Activated naive CD4-positive, alpha-beta T cell treated with anti-CD3 and anti-CD28 coated beads for 36 hours (primary cell): ENCODE results near the gene TMEM235. TPM values are rescaled to one million over a fixed set of nuclear protein-coding genes. Genes with fewer than 3 reads are reported as not detected.
"Not testable (repeated sequence)": the region's sequence is repeated elsewhere in the genome, so short reads cannot be mapped to it uniquely, and the experiment has no call there.

Source experiments
- CTCF ChIA-PET: fragments of 350-600 bp; sonication (Branson Sonifier 250); formaldehyde crosslinking; loops from one replicate; lab custom pipeline; 2021; ENCODE audit warnings: antibody characterized with exemption; lab: Charles Lee
- DNase-seq: peaks from one replicate; pipeline ENCODE4 v3.0.0-alpha.2; 2020
- H3K27ac Mint-ChIP-seq: one replicate; pipeline ENCODE4 v1.8.0; 2021; ENCODE audit warnings: mild to moderate bottlenecking, mixed read lengths
- H3K27me3 Mint-ChIP-seq: one replicate; pipeline ENCODE4 v1.8.0; 2021; ENCODE audit warnings: low read depth, mixed read lengths
- H3K36me3 Mint-ChIP-seq: one replicate; pipeline ENCODE4 v1.8.0; 2021; ENCODE audit warnings: low read depth, mixed read lengths
- H3K4me1 Mint-ChIP-seq: one replicate; pipeline ENCODE4 v1.8.0; 2021; ENCODE audit warnings: low read depth, mixed read lengths
- H3K4me3 Mint-ChIP-seq: one replicate; pipeline ENCODE4 v1.8.0; 2021; ENCODE audit warnings: mild to moderate bottlenecking, moderate library complexity, mixed read lengths
- H3K9me3 Mint-ChIP-seq: one replicate; pipeline ENCODE4 v1.8.0; 2021; ENCODE audit warnings: mixed read lengths
- intact Hi-C: fragments of 100-400 bp; cut with micrococcal nuclease; formaldehyde crosslinking; loops from one replicate; pipeline ENCODE4 v1.15.1; 2023
- total RNA-seq, 2 experiments: library from RNA; stranded (reverse); gene quantifications; one replicate each; pipeline ENCODE4 v1.2.3, GENCODE V29; 2021

Gene TMEM235
- total RNA-seq, 2 experiments from 2014 or later = not detected

DNA sequence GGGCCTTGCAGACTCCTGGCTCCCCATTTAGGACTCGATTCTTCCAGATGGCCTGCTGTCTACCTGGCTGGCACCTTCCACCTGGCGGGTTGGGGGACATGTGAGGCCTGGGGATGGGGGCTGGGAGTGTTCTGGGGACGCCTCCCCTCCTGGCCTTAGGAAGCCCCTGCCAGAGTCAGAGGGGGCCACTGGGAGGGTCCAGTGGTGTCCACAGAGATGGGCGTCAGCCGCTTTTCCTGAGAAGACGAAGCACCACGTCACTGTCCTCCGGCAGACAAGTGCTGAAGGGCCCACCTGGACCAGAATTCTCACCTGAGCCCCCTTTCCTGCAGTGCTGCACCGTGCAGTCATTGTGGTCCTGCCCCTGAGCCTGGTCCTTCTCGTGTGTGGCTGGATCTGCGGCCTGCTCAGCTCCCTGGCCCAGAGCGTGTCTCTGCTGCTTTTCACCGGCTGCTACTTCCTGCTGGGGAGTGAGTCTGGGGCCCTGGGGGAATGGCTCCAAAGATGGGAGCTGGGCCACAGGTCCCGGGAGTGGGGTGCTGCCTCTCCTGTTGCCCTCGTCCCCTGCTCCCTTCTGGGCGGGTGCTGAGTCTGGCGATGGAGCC, 2.9 kb downstream of the TMEM235 start:
- CTCF ChIA-PET = no interaction called here
- no peak overlapping the region for H3K4me3 Mint-ChIP-seq
- H3K4me1 Mint-ChIP-seq = peaks cover 7% of the 10 kb centered on the region
- H3K27ac Mint-ChIP-seq = no peak overlapping the region
- H3K27me3 Mint-ChIP-seq = peaks cover 23% of the 10 kb centered on the region
- DNase-seq = no peak
- no peaks in the 10 kb centered on the region for H3K36me3 Mint-ChIP-seq
- intact Hi-C loops = no loop called here
- no peaks in the 10 kb centered on the region for H3K9me3 Mint-ChIP-seq

DNA sequence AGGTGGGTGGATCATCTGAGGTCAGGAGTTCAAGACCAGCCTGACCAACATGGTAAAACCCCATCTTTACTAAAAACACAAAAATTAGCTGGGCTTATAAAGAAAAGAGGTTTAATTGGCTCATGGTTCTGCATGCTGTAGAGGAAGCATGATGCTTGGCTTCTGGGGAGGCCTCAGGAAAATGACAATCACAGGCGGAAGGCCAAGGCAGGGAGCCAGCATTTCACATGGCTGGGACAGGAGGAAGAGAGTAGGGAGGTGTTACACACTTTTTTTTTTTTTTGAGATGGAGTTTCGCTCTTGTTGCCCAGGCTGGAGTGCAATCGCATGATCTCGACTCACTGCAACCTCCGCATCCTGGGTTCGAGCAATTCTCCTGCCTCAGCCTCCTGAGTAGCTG, 3.6 kb downstream of the TMEM235 start:
- H3K4me3 Mint-ChIP-seq, H3K9me3 Mint-ChIP-seq, CTCF ChIA-PET, intact Hi-C loops, DNase-seq, H3K36me3 Mint-ChIP-seq, H3K4me1 Mint-ChIP-seq, H3K27ac Mint-ChIP-seq: not testable (repeated sequence)
- peaks cover 23% of the 10 kb centered on the region for H3K27me3 Mint-ChIP-seq

DNA sequence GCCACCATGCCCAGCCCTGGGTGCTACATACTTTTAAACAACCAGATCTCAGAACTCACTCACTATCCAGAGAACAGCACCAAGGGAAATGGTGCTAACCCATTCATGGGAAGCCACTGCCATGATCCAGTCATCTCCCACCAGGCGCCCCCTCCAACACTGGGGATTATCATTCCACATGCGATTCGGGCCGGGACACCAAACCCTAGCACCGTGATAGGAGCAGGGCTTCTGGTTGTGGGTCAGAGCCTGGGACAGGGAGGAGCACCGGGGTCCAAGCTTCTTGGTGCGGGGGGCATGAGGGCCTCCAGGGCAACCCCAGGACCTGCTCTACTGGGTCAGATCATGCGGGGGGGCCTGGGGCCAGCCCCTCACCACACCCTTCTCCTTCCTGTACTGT, 4.5 kb downstream of the TMEM235 start:
- intact Hi-C loops = no loop called here
- Mint-ChIP-seq H3K4me3 (no peak overlapping the region), H3K36me3 (no peaks in the 10 kb centered on the region), H3K27ac (no peak overlapping the region), H3K9me3 (no peaks in the 10 kb centered on the region), H3K27me3 (peaks cover 17% of the 10 kb centered on the region), H3K4me1 (peaks cover 3% of the 10 kb centered on the region)
- CTCF ChIA-PET = no interaction called here
- no peak for DNase-seq

DNA sequence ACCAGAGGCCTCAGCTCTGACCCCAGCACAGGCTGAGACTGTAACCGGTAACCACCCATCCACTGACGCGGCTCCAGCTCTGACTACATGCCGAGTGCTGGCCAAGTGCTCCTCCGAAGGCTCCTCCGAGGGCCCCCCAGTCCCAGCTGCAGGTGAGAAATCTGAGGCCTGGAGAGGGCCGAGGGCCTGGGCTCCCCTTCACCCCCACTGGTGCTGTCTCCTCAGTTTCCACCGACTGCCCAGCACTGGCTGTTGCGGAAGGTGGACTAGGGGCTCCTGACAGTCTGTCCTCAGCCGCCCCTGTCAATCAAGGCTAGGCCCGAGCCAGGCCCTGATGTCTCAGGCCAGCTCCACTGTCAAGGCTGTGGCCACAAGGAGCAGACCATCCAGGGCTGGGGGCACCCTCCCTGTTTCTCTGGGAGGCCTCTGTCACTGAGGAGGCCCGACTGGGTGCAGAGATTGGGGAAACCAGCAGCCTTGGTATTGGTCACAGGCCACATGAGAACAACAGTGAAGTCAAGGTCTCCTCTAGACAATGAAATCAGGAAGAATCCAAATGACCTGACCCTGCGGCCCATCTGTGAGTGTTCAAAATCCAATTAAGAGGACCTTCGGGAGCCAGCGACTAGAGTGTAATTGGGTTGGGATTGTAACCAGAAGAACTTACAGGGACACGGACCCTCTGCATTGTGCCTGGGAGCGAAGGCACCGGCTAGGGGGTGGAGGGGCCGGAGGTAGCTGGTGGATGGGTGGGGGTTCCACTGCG, 5.1 kb downstream of the TMEM235 start:
- Mint-ChIP-seq H3K36me3 (no peaks in the 10 kb centered on the region), H3K4me1 (peaks cover 3% of the 10 kb centered on the region), H3K27ac (no peak overlapping the region), H3K4me3 (no peak overlapping the region), H3K9me3 (no peaks in the 10 kb centered on the region), H3K27me3 (peaks cover 10% of the 10 kb centered on the region)
- intact Hi-C loops = no loop called here
- DNase-seq = no peak
- CTCF ChIA-PET = no interaction called here

DNA sequence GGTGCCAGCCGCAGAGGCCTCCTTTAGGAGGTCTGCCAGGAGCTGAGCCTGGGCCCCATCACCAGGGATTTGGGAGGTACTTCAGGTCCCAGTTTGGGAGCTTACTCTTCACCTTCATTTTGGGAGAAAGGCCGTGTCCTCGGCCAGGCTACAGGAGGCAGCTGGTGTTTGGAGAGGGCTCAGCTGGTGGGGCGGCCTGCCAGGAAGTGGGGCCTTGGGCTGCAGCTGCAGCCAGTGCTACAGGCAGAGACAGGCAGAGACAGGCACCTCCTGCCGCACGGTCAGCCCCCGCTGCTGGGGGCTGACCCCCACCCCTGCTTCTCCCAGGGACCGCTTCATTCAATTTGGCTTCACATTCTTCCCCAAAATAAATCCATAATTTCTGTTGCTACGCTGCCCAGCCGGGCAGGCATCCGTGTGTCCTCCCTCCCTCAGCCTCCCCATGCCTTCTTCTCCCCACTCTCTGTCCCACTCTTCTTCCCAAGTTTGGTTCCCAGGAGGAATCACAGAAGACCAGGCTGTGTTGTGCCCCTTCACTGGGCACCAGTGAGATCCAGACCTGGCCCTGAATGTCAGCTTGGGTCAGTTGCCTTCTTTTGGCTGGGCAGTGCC, 6.1 kb downstream of the TMEM235 start:
- no peaks in the 10 kb centered on the region for H3K36me3 Mint-ChIP-seq
- intact Hi-C loops = no loop called here
- DNase-seq = no peak
- H3K4me3 Mint-ChIP-seq = no peak overlapping the region
- H3K27ac Mint-ChIP-seq = no peak overlapping the region
- peaks cover 4% of the 10 kb centered on the region for H3K27me3 Mint-ChIP-seq
- CTCF ChIA-PET = interaction anchor here (3.5 kb wide), 1 partner anchor 13 kb away, joined by 17 read pairs; no protein-coding TSS in a partner anchor
- H3K4me1 Mint-ChIP-seq = no peaks in the 10 kb centered on the region
- no peaks in the 10 kb centered on the region for H3K9me3 Mint-ChIP-seq

DNA sequence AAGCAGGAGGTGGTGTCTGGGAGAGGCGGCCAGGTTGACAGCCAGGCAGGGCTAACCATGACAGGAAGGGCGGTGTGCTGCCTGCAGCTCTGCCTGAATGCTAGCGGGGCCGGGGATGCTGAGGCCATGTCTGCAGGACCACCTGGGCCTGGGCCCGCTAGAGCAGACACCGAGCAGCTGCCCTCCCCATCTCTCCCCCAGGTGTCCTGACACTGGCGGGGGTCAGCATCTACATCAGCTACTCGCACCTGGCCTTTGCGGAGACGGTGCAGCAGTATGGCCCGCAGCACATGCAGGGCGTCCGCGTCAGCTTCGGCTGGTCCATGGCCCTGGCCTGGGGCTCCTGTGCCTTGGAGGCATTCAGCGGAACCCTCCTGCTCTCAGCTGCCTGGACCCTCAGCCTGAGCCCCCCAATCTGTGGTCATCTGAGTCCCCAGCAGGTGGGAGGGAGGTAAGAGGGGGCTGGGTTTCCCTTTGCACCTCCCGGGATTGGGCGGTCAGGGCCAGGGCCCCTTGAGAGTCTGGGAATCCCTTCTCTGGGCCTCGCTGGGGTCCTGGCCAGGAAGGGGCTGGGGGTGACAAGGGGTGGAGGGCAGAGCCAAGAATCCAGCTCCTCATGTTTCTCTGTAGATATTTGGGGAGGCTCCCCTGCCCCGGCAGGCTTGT, 7.5 kb downstream of the TMEM235 start:
- DNase-seq = no peak
- intact Hi-C loops = no loop called here
- no peak overlapping the region for H3K27ac Mint-ChIP-seq
- H3K36me3 Mint-ChIP-seq = no peaks in the 10 kb centered on the region
- CTCF ChIA-PET = interaction anchor here (3.5 kb wide), 1 partner anchor 12 kb away, joined by 17 read pairs; no protein-coding TSS in a partner anchor
- no peaks in the 10 kb centered on the region for H3K4me1 Mint-ChIP-seq
- no peaks in the 10 kb centered on the region for H3K27me3 Mint-ChIP-seq
- H3K9me3 Mint-ChIP-seq = no peaks in the 10 kb centered on the region
- no peak overlapping the region for H3K4me3 Mint-ChIP-seq

DNA sequence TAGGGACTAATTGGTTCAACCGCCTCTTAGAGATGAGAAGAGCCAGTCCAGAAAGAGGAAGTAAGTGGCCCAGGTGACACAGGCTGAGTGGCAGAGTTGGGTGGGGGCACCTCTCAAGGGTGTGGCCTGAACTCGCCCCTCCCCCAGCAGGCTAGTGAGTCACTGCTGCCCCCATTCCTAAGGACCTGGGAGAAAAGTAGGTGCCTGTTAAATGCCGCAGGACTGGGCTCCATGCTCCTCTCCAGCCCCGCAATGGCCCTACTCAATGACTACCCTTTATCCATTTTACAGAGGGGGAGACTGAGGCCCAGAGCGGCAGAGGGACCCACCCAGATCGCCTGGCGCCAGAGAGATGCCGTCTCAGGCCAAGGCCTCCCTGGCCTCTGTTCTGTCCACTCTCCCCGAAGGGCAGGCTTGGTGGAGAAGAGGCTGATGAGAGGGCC, 8.1 kb downstream of the TMEM235 start:
- Mint-ChIP-seq H3K4me1 (no peaks in the 10 kb centered on the region), H3K4me3 (no peak overlapping the region), H3K27me3 (no peaks in the 10 kb centered on the region), H3K27ac (no peak overlapping the region), H3K9me3 (no peaks in the 10 kb centered on the region), H3K36me3 (no peaks in the 10 kb centered on the region)
- no peak for DNase-seq
- intact Hi-C loops = no loop called here
- CTCF ChIA-PET = interaction anchor here (3.5 kb wide), 1 partner anchor 11 kb away, joined by 17 read pairs; no protein-coding TSS in a partner anchor

DNA sequence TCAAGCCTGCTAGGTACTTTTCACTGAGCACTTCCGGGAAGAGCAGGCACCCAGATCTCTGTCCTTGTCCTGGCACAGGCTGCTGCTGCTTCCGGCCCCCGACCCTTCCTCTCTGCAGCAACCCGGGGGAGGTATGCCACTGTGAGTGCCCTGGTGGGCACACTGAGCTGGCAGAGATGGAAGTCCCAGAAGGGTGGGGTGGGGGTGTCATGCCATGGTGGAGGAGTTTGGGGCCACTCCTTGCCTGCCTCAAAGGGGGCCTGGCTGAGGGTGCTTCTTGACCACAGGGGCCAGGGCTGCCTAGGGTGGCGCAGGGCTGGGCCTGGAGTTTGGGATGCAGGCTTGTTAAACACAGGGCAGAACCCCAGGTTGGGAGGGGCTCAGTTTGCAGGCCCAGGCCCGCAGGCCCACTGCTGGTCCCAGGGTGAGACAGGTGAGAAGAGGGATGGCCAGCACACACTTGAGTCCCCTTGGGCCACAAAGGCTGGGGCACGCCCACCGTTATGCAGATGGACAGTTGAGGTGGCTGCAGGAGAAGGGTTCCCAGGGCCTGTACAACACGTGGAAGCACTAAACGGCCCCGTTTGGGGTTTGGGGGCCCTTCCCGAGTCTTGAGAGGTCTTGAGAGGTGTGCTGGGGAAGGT, 8.7 kb downstream of the TMEM235 start:
- intact Hi-C loops = no loop called here
- no peaks in the 10 kb centered on the region for H3K36me3 Mint-ChIP-seq
- H3K4me3 Mint-ChIP-seq = no peak overlapping the region
- no peaks in the 10 kb centered on the region for H3K4me1 Mint-ChIP-seq
- no peak overlapping the region for H3K27ac Mint-ChIP-seq
- no peaks in the 10 kb centered on the region for H3K9me3 Mint-ChIP-seq
- DNase-seq = no peak
- H3K27me3 Mint-ChIP-seq = no peaks in the 10 kb centered on the region
- CTCF ChIA-PET = interaction anchor here (3.5 kb wide), 1 partner anchor 11 kb away, joined by 17 read pairs; no protein-coding TSS in a partner anchor

DNA sequence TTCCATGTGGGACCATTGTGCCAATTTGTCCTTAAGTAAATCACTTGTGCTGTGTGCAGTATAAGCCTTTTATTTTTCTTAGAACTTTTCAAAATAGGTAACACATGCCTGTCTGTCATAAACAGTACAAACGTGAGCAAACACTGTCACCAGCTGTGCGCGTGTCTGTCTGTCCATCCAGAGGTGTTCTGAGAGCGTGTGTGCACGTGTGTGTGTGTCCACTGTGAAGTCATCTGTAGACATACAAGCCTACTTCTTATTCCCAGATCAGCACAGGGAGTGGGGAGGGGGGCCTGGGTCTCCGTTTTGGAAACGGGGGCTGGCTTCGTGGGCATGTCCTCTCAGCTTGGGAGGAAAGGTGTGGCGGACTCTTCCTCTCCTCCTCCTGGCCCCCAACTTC, 9.4 kb downstream of the TMEM235 start:
- intact Hi-C loops = no loop called here
- no peaks in the 10 kb centered on the region for H3K9me3 Mint-ChIP-seq
- CTCF ChIA-PET = interaction anchor here (3.5 kb wide), 1 partner anchor 10 kb away, joined by 17 read pairs; no protein-coding TSS in a partner anchor

DNA sequence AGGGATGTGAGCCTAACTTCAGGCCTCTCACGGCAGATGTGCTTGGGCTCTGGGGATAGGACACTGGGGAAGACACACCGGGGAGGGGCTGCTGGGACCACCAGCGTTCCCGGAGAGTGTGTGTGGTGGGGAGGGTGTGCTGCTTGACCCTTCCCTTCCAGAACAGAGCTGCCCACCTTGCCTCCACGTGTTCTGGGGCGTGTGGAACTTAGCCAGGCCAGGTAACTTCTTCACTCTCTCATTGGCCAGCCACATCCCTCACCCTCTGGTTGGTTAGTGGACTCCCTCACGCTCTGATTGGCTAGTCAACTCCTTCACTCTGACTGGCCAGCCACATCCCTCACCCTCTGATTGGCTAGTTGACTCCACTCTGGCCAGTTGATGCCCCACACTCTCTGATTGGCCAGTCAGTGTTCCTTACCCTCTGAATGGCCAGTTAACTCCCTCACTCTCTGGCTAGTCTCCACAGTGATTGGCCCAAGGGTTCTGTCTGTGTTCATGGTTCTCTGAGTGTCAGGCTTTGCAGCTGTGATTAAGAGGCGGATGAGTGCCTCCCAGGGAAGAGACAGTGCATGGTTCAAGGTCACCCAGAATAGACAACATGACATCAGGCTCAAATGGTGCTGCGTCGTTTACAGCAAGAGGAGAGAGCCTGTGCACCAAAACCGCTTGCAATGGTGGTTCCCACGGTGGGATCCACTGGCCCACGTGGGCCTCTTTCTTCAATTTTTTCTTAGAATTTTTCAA, 10.0 kb downstream of the TMEM235 start:
- no peak overlapping the region for H3K27ac Mint-ChIP-seq

More for the DNA sequence above, 9.4 kb downstream of the TMEM235 start:
- H3K4me1 Mint-ChIP-seq = no peaks in the 10 kb centered on the region
- H3K27ac Mint-ChIP-seq = no peak overlapping the region
- no peaks in the 10 kb centered on the region for H3K36me3 Mint-ChIP-seq
- no peaks in the 10 kb centered on the region for H3K27me3 Mint-ChIP-seq
- no peak overlapping the region for H3K4me3 Mint-ChIP-seq
- no peak for DNase-seq

DNA sequence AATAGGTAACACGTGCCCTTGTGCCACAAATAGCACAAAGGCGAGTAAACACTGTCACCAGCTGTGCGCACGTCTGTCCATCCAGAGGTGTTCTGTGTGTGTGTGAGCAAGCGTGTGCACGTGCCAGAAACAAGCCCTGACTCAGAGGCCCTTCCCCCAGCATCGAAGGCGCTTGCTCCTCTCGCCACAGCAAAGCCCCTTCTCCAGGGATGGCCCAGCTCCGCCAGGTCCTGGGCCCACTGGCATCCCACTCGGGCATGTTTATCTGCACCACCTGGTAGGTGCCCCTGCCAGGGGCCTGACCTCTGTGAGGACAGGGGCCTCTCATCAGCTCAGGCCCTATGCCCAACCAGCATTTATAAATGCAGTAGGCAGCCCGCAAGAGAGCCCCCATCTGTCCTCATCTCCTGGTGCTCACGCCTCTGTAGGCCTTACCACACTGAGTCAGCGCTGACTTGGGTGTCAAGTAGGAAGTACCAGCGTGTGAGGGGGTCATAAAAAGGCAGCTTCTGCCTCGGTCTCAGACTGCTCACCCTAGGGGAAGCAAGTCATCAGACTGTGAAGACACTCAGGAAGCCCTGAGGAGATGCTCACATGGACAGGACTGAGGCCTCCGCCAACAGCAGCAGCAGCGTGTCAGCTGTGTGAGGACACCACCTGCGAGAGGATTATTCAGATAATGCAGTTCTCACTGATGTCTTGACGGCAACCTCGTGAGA, 10.8 kb downstream of the TMEM235 start:
- intact Hi-C loops = no loop called here

More for the DNA sequence above, 10.0 kb downstream of the TMEM235 start:
- intact Hi-C loops = no loop called here
- H3K9me3 Mint-ChIP-seq = no peaks in the 10 kb centered on the region
- no peak for DNase-seq
- H3K4me1 Mint-ChIP-seq = no peaks in the 10 kb centered on the region
- CTCF ChIA-PET = interaction anchor here (1.6 kb wide), 1 partner anchor 10 kb away, joined by 9 read pairs; no protein-coding TSS in a partner anchor
- H3K4me3 Mint-ChIP-seq = no peak overlapping the region
- H3K36me3 Mint-ChIP-seq = no peaks in the 10 kb centered on the region
- H3K27me3 Mint-ChIP-seq = no peaks in the 10 kb centered on the region

More for the DNA sequence above, 10.8 kb downstream of the TMEM235 start:
- Mint-ChIP-seq H3K36me3 (no peaks in the 10 kb centered on the region), H3K27ac (no peak overlapping the region), H3K27me3 (no peaks in the 10 kb centered on the region), H3K9me3 (no peaks in the 10 kb centered on the region), H3K4me3 (no peak overlapping the region), H3K4me1 (no peaks in the 10 kb centered on the region)
- no peak for DNase-seq
- CTCF ChIA-PET = interaction anchor here (1.6 kb wide), 1 partner anchor 9 kb away, joined by 9 read pairs; no protein-coding TSS in a partner anchor
